Sciatic nerve (tissue), 2 donors: ENCODE data around the gene UBE3D. TPM values are rescaled to one million over a fixed set of nuclear protein-coding genes. Genes with fewer than 3 reads are reported as not detected.
"Not testable (repeated sequence)": the region's sequence is repeated elsewhere in the genome, so short reads cannot be mapped to it uniquely, and the experiment has no call there.

Source experiments
- ATAC-seq: fragments of 200-7000 bp; cut with Tn5 transposase; one replicate; pipeline ENCODE4 v1.9.1; 2020; ENCODE audit warnings: mild to moderate bottlenecking, moderate library complexity
- DNase-seq: peaks from one replicate; pipeline ENCODE4 v3.0.0-alpha.2; 2020; ENCODE audit warnings: low spot score
- intact Hi-C: fragments of 100-400 bp; cut with DNase I; formaldehyde crosslinking; loops from one replicate; pipeline ENCODE4 v1.14.2; 2022
- total RNA-seq: library from RNA; stranded (reverse); fragmentation: NEBNext Ultra II Directional; extraction: Animal tissue kit (Norgen Biotek cat#: 25700); gene quantifications from one replicate; pipeline ENCODE4 v1.2.1, GENCODE V29; 2021
- donor health status: DM: no; HTN: no; CAD: no.
- donor health status: DM: no; HTN: no; CAD: no.

Gene UBE3D
- total RNA-seq, 1 donor from 2014 or later: 11.3 TPM

- ATAC-seq, DNase-seq, intact Hi-C loops: not testable (repeated sequence)
Measured at GRCh38 chr6:82891503-82891902, 174.1 kb downstream of the UBE3D start.

- intact Hi-C loops: no loop called here
Measured at GRCh38 chr6:82891076-82891475, 174.6 kb downstream of the UBE3D start.

GRCh38 chr6:82890240-82890639, 175.4 kb downstream of the UBE3D start:
- ATAC-seq (no peak), DNase-seq (no peak)
- intact Hi-C loops: no loop called here

More at GRCh38 chr6:82891076-82891475, 174.6 kb downstream of the UBE3D start:
- no peak for DNase-seq
- no peak for ATAC-seq

GRCh38 chr6:82889143-82889542, 176.5 kb downstream of the UBE3D start:
- DNase-seq (no peak), ATAC-seq (no peak)
- intact Hi-C loops: no loop called here

GRCh38 chr6:82882363-82883023, 183.1 kb downstream of the UBE3D start:
- no peak for ATAC-seq
- intact Hi-C loops: no loop called here

GRCh38 chr6:82881519-82881918, 184.1 kb downstream of the UBE3D start:
- intact Hi-C loops: no loop called here
- no peak for ATAC-seq

More at GRCh38 chr6:82882363-82883023, 183.1 kb downstream of the UBE3D start:
- no peak for DNase-seq

GRCh38 chr6:82878812-82879211, 186.8 kb downstream of the UBE3D start:
- ATAC-seq: no peak
- DNase-seq: no peak
- intact Hi-C loops: no loop called here

More at GRCh38 chr6:82881519-82881918, 184.1 kb downstream of the UBE3D start:
- DNase-seq: no peak

GRCh38 chr6:82877213-82878195, 188.1 kb downstream of the UBE3D start:
- ATAC-seq (peak; percentile 33), DNase-seq (no peak)
- intact Hi-C loops: no loop called here

GRCh38 chr6:82875573-82876185, 190.0 kb downstream of the UBE3D start:
- intact Hi-C loops: no loop called here
- ATAC-seq: no peak
- no peak for DNase-seq

GRCh38 chr6:82874867-82875266, 190.8 kb downstream of the UBE3D start:
- intact Hi-C loops: no loop called here
- ATAC-seq (no peak), DNase-seq (no peak)

- ATAC-seq (no peak), DNase-seq (no peak)
- intact Hi-C loops: no loop called here
Measured at GRCh38 chr6:82872185-82872584, 193.5 kb downstream of the UBE3D start.

GRCh38 chr6:82870582-82871172, 195.0 kb downstream of the UBE3D start:
- intact Hi-C loops: no loop called here
- DNase-seq: no peak
- no peak for ATAC-seq

- ATAC-seq (no peak), DNase-seq (no peak)
- intact Hi-C loops: no loop called here
Measured at GRCh38 chr6:82869493-82869892, 196.1 kb downstream of the UBE3D start.

GRCh38 chr6:82867946-82868345, 197.7 kb downstream of the UBE3D start:
- intact Hi-C loops: no loop called here
- no peak for ATAC-seq
- DNase-seq: no peak

GRCh38 chr6:82866446-82866845, 199.2 kb downstream of the UBE3D start:
- intact Hi-C loops: no loop called here
- DNase-seq (no peak), ATAC-seq (no peak)

- intact Hi-C loops: no loop called here
- no peak for DNase-seq
- no peak for ATAC-seq
Measured at GRCh38 chr6:82865461-82865860, 200.2 kb downstream of the UBE3D start.

- intact Hi-C loops: no loop called here
- ATAC-seq: no peak
- DNase-seq: no peak
Measured at GRCh38 chr6:82863781-82864180, 201.9 kb downstream of the UBE3D start.

- no peak for DNase-seq
- peak; percentile 53 for ATAC-seq
Measured at GRCh38 chr6:82862543-82862942, 203.1 kb downstream of the UBE3D start.

GRCh38 chr6:82861121-82861520, 204.5 kb downstream of the UBE3D start:
- no peak for ATAC-seq
- intact Hi-C loops: no loop called here

More at GRCh38 chr6:82862543-82862942, 203.1 kb downstream of the UBE3D start:
- intact Hi-C loops: no loop called here

More at GRCh38 chr6:82861121-82861520, 204.5 kb downstream of the UBE3D start:
- no peak for DNase-seq
